Neural crest cell (in vitro differentiated cells): ENCODE data around the gene RPS6KA5. TPM values are rescaled to one million over a fixed set of nuclear protein-coding genes. Genes with fewer than 3 reads are reported as not detected.
"Not testable (repeated sequence)": the region's sequence is repeated elsewhere in the genome, so short reads cannot be mapped to it uniquely, and the experiment has no call there.

Source experiments
- DNase-seq: peaks from one replicate; pipeline ENCODE4 v3.0.0; 2021; ENCODE audit warnings: low read depth, mixed read lengths, low spot score
- H3K27ac Mint-ChIP-seq: one replicate; pipeline ENCODE4 v1.8.0; 2021; ENCODE audit warnings: mild to moderate bottlenecking, mixed read lengths; ENCODE audit not compliant: unreplicated experiment
- H3K27me3 Mint-ChIP-seq: 2 replicates; pipeline ENCODE4 v1.8.0; 2021; ENCODE audit warnings: low read depth, mild to moderate bottlenecking, mixed read lengths
- H3K36me3 Mint-ChIP-seq: 2 replicates; pipeline ENCODE4 v1.8.0; 2021; ENCODE audit warnings: low read depth, mild to moderate bottlenecking, mixed read lengths
- H3K4me1 Mint-ChIP-seq: 2 replicates; pipeline ENCODE4 v1.8.0; 2021; ENCODE audit warnings: mixed read lengths
- H3K4me3 Mint-ChIP-seq: one replicate; pipeline ENCODE4 v1.8.0; 2021; ENCODE audit warnings: mild to moderate bottlenecking, mixed read lengths
- H3K9me3 Mint-ChIP-seq: 2 replicates; pipeline ENCODE4 v1.8.0; 2021; ENCODE audit warnings: mixed read lengths
- CTCF ChIP-seq: fragments of 200-600 bp; sonication (generic); conservative IDR thresholded peaks from 2 replicates; pipeline ENCODE4 v1.5.0; 2021; ENCODE audit warnings: antibody characterized with exemption, mild to moderate bottlenecking
- total RNA-seq: library from RNA; stranded (reverse); gene quantifications from 2 replicates; pipeline ENCODE4 v1.2.1, GENCODE V29; 2021

RPS6KA5 gene
- total RNA-seq, 1 donor from 2014 or later: 2.2 TPM

GRCh38 chr14:90943367-90943766, 117.1 kb downstream of the RPS6KA5 start:
- no peak for TF ChIP-seq CTCF
- no peak overlapping the region for H3K4me3 Mint-ChIP-seq
- H3K36me3 Mint-ChIP-seq: peaks cover 13% of the 10 kb centered on the region
- peaks cover 11% of the 10 kb centered on the region for H3K9me3 Mint-ChIP-seq
- no peaks in the 10 kb centered on the region for H3K27me3 Mint-ChIP-seq
- no peak for DNase-seq
- H3K27ac Mint-ChIP-seq: no peak overlapping the region
- no peaks in the 10 kb centered on the region for H3K4me1 Mint-ChIP-seq

GRCh38 chr14:90942511-90942910, 117.9 kb downstream of the RPS6KA5 start:
- H3K4me1 Mint-ChIP-seq: no peaks in the 10 kb centered on the region
- H3K4me3 Mint-ChIP-seq: no peak overlapping the region
- no peak overlapping the region for H3K27ac Mint-ChIP-seq
- peaks cover 17% of the 10 kb centered on the region for H3K36me3 Mint-ChIP-seq
- no peaks in the 10 kb centered on the region for H3K27me3 Mint-ChIP-seq
- TF ChIP-seq CTCF: no peak
- H3K9me3 Mint-ChIP-seq: peaks cover 15% of the 10 kb centered on the region
- no peak for DNase-seq

DNA sequence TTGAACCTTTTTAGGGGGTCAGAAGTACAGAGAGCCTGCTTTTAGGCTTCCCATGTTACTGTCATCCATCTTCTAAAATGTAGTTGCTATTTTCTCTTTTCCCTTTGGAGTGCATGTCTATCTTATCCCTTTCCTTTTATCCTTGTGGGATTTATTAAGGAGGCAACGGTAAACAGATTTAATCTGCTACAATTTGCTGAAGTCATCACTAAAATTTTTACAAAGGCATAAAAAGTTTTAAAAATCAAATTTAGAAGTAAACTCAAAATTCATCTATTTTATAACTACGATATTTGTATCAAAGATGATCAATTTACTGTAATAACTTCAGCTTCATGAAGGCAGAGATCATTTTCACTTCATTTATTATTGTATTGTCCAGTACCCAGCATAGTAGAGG, 118.7 kb downstream of the RPS6KA5 start:
- Mint-ChIP-seq H3K27me3 (no peaks in the 10 kb centered on the region), H3K9me3 (peaks cover 23% of the 10 kb centered on the region)

DNA sequence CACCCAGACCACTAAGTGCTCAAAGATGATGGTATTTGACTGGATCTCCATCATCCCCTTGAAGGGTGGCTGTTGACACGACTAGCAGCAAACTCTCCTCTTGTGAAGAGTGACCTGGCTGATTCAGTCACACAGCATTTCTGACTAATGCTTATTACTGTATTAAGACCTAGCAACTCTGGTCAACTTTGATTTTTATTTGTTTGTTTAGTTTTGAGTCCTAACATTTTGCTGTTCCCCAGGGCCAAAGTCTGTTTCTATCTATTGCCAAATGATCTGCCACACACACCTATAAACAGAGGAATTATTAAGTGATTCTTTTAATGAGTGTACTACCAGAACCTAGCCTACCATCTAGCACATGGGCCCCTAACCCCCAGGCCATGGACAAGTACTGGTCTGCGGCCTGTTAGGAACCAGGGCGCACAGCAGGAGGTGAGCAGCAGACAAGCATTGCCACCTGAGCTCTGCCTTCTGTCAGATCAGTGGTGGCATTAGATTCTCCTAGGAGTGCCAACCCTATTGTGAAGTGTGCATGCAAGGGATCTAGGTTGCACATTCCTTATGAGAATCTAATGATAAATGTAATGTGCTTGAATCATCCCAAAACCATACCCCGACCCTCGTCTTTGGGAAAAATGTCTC, 120.0 kb downstream of the RPS6KA5 start:
- Mint-ChIP-seq H3K9me3 (peaks cover 24% of the 10 kb centered on the region), H3K27me3 (no peaks in the 10 kb centered on the region), H3K27ac (no peak overlapping the region), H3K36me3 (peaks cover 26% of the 10 kb centered on the region), H3K4me1 (no peaks in the 10 kb centered on the region), H3K4me3 (no peak overlapping the region)
- DNase-seq: no peak
- no peak for TF ChIP-seq CTCF

More for the DNA sequence above, 118.7 kb downstream of the RPS6KA5 start:
- no peaks in the 10 kb centered on the region for H3K4me1 Mint-ChIP-seq
- TF ChIP-seq CTCF: no peak
- H3K27ac Mint-ChIP-seq: no peak overlapping the region
- no peak overlapping the region for H3K4me3 Mint-ChIP-seq
- no peak for DNase-seq
- peaks cover 26% of the 10 kb centered on the region for H3K36me3 Mint-ChIP-seq

DNA sequence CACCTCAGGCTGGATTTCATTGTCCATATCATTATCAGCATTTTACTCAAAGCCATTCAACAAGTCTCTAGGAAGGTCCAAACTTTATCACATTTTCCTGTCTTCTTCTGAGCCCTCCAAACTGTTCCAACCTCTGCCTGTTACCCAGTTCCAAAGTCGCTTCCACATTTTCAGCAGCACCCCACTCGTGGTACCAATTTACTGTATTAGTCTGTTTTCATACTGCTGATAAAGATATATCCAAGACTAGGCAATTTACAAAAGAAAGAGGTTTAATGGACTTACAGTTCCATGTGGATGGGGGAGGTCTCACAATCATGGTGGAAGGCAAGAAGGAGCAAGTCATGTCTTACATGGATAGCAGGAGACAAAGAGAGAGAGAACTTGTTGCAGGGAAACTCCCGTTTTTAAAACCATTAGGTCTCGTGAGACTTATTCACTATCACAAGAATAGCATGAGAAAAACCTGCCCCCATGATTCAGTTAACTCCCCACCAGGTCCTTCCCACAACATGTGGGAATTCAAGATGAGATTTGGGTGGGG, 121.1 kb downstream of the RPS6KA5 start:
- H3K27ac Mint-ChIP-seq, H3K4me1 Mint-ChIP-seq, H3K4me3 Mint-ChIP-seq, H3K27me3 Mint-ChIP-seq, DNase-seq: not testable (repeated sequence)
- H3K36me3 Mint-ChIP-seq: peaks cover 26% of the 10 kb centered on the region
- peaks cover 24% of the 10 kb centered on the region for H3K9me3 Mint-ChIP-seq

DNA sequence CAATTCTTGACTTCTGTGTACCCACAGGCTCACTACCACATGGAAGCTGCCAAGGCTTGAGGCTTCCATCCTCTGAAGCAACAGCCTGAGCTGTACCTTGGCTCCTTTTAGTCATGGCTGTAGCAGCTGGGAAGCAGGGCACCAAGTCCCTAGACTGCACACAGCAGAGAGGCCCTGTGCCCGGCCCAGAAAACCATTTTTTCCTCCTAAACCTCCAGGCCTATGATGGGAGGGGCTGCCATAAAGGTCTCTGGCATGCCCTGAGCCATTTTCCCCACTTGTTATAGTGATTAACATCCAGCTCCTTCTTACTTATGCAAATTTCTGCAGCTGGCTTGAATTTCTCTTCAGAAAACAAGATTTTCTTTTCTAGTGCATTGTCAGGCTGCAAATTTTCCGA, 121.8 kb downstream of the RPS6KA5 start:
- Mint-ChIP-seq H3K4me1 (no peaks in the 10 kb centered on the region), H3K27me3 (no peaks in the 10 kb centered on the region), H3K36me3 (peaks cover 26% of the 10 kb centered on the region), H3K9me3 (peaks cover 24% of the 10 kb centered on the region), H3K4me3 (no peak overlapping the region), H3K27ac (no peak overlapping the region)
- TF ChIP-seq CTCF: no peak
- no peak for DNase-seq
